Tibial artery (tissue), 4 donors: ENCODE data around the gene PSMB2.

Source experiments
- DNase-seq, 2 donors: peaks; one replicate each; pipeline ENCODE4 v3.0.0-alpha.2; 2019
- H3K27ac ChIP-seq, 2 donors: fragments of 200-600 bp; sonication (generic) in 1 of 2; 1 replicate in 1 of 2; 2 replicates in 1 of 2; pipeline ENCODE4 v1.5.1; 2018 to 2019; ENCODE audit warnings: mild to moderate bottlenecking in 1 of 2
- H3K27me3 ChIP-seq, 2 donors: fragments of 200-600 bp; sonication (generic) in 1 of 2; one replicate each; pipeline versions ENCODE4 v1.5.1 to v1.6.0; 2016 to 2019
- H3K36me3 ChIP-seq, 3 donors: fragments of 200-600 bp; sonication (generic) in 2 of 3; one replicate each; pipeline ENCODE4 v1.5.1; 2016 to 2019; ENCODE audit warnings: mild to moderate bottlenecking in 2 of 3
- H3K4me1 ChIP-seq, 4 donors: fragments of 200-600 bp; sonication (generic) in 2 of 4; 1 replicate in 3 of 4; 2 replicates in 1 of 4; pipeline ENCODE4 v1.5.1; 2016 to 2019
- H3K4me3 ChIP-seq, 2 donors: fragments of 200-600 bp; sonication (generic) in 1 of 2; 1 replicate in 1 of 2; 2 replicates in 1 of 2; pipeline ENCODE4 v1.5.1; 2018 to 2019; ENCODE audit warnings: mild to moderate bottlenecking in 2 of 2
- H3K9me3 ChIP-seq, 3 donors: fragments of 200-600 bp; sonication (generic) in 1 of 3; one replicate each; pipeline ENCODE4 v1.5.1; 2016 to 2019
- intact Hi-C: fragments of 100-400 bp; cut with DNase I; formaldehyde crosslinking; loops from one replicate; pipeline ENCODE4 v1.15.0; 2023; ENCODE audit warnings: low total_unique reads
- TF ChIP-seq, protein P1 (sequence below), 2 experiments: fragments of 200-600 bp in 1 of 2; fragments of 450-650 bp in 1 of 2; IDR thresholded peaks; one replicate each; pipeline ENCODE4 v1.5.1; 2017 to 2019; ENCODE audit warnings: antibody characterized with exemption in 2 of 2, mild to moderate bottlenecking in 1 of 2, moderate library complexity in 1 of 2

Gene PSMB2

DNA sequence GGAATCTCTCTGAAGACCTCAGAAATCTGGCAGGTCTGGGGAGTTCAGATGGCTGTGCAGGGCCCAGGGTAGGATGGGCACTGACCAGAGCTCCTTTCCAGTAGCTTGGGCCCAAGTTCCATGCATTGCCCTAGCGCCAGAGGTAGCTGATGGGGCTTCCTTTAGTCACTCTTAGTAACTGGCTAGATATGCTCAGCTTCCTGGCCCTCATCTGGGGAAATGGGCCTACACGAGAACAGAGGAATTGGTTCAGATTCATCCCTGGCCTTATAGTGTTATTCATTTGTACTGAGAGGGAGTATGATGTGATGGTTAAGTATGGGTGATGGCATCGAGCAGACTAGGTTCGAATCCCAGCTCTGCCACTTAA lies 15.5 kb upstream of the PSMB2 start:
- Histone ChIP-seq H3K36me3 (no peaks in the 10 kb centered on the region), H3K27me3 (peaks cover 0 to 7% of the 10 kb centered on the region in 2 donors), H3K4me1 (no peaks in the 10 kb centered on the region), H3K4me3 (no peak overlapping the region), H3K27ac (no peak overlapping the region), H3K9me3 (no peaks in the 10 kb centered on the region)
- TF ChIP-seq, protein P1, sequence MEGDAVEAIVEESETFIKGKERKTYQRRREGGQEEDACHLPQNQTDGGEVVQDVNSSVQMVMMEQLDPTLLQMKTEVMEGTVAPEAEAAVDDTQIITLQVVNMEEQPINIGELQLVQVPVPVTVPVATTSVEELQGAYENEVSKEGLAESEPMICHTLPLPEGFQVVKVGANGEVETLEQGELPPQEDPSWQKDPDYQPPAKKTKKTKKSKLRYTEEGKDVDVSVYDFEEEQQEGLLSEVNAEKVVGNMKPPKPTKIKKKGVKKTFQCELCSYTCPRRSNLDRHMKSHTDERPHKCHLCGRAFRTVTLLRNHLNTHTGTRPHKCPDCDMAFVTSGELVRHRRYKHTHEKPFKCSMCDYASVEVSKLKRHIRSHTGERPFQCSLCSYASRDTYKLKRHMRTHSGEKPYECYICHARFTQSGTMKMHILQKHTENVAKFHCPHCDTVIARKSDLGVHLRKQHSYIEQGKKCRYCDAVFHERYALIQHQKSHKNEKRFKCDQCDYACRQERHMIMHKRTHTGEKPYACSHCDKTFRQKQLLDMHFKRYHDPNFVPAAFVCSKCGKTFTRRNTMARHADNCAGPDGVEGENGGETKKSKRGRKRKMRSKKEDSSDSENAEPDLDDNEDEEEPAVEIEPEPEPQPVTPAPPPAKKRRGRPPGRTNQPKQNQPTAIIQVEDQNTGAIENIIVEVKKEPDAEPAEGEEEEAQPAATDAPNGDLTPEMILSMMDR (IDR thresholded peaks at IDR 0.05): no peak
- intact Hi-C loops: no loop called here
- peak in 1 of 2 donors; percentile 3 for DNase-seq

DNA sequence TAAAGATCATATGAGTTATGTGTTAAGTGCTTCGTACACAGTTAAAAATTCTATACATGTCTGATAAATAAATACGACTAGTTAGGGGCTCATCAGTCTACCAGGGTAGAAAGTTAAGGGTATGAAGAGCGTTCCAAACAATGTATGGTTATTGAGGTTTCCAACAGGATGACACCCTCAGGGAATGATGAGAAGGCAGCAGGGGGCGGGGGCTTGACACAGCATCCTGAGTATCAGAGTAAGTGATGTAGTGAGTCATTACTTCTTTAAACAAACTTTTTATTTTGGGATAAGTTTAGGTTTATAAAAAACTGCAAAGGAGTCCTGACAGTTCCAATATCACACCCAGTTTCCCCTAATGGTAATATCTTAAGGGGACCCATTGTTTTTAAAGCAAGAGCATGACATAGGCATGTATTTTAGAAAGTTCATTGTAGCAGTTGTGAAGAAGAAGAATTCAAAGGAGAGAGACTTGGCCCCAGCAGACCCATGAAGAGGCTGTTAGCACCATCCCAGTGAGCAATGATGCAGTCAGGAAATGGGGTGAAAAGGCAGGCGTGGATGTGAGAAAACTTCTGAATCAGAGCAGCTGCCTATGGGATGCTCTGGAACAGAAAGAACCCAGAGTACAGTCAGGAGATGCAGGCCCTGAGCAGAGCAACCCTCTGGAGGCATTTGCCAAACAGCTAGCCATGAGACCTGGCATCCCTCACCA lies 15.0 kb upstream of the PSMB2 start:
- H3K36me3 ChIP-seq: no peaks in the 10 kb centered on the region
- H3K27me3 ChIP-seq: peaks cover 0 to 7% of the 10 kb centered on the region in 2 donors
- H3K4me3 ChIP-seq: no peak overlapping the region
- H3K4me1 ChIP-seq: no peaks in the 10 kb centered on the region
- no peak overlapping the region for H3K27ac ChIP-seq
- DNase-seq: no peak
- H3K9me3 ChIP-seq: no peaks in the 10 kb centered on the region
- TF ChIP-seq, protein P1 (IDR thresholded peaks at IDR 0.05): no peak
- intact Hi-C loops: no loop called here

DNA sequence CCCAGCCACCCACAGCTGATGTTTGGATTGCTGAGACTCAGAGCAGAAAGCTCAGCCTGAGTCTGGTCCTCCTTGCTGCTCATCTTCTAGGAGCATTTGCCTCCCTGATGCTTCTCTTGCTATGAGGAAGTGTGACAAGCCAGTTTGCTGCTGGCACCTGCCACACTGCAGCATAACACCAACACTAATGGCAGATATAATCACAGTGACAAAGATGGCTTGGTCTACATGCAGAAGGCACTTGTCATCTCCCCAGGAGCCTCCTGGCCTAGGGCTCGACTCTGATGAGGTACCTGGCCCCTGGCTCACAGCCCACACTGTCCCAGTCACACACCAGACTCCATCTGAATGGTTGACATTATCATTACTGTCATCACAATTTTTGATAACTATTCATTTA lies 13.9 kb upstream of the PSMB2 start:
- no peaks in the 10 kb centered on the region for H3K36me3 ChIP-seq
- H3K27ac ChIP-seq: no peak overlapping the region
- DNase-seq: peak in 1 of 2 donors; percentile 16
- intact Hi-C loops: no loop called here
- H3K27me3 ChIP-seq: peaks cover 0 to 7% of the 10 kb centered on the region in 2 donors
- H3K4me1 ChIP-seq: no peaks in the 10 kb centered on the region
- H3K4me3 ChIP-seq: no peak overlapping the region
- TF ChIP-seq, protein P1 (IDR thresholded peaks at IDR 0.05): no peak
- H3K9me3 ChIP-seq: no peaks in the 10 kb centered on the region

DNA sequence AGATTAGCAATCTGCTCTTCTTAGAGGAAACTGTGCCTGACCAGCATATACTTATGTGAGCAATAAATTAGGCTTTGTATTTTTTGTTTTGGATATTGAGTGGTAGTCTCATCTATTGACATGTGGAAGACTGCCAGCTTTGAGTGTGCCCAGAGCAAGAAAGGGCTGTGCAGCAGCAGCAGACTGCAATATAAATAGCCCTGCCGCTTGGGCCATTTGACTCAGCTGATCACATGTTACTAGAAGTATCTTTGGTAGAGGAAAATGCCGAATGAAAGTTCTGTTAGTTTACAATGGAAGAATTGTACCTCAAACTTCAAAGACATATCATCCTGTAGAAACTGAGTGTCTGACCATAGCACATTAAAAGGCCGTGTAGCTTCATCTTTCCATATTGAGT lies 9.1 kb upstream of the PSMB2 start:
- intact Hi-C loops: no loop called here

DNA sequence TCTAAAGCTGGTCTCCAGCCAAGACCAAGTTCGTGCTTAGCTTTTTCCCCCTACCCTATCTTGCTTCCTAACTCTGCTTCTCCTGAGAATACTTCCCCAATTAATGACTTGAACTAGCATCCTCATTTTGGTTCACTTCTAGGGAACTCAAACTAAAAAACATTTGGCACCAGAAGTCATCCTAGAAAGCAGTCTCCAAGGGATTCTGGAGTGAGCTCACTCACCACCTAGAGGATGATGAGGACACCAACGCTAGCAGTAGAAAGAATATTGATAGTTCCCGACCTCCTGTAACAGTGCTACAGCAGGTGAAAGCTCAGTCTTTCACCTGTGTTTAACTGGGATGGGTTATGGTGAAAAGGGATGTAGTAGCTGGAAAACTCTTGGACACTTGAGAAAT lies 4.7 kb upstream of the PSMB2 start:
- DNase-seq: no peak
- TF ChIP-seq, protein P1 (IDR thresholded peaks at IDR 0.05): no peak

More for the DNA sequence above, 9.1 kb upstream of the PSMB2 start:
- Histone ChIP-seq H3K4me3 (no peak overlapping the region), H3K9me3 (no peaks in the 10 kb centered on the region), H3K4me1 (no peaks in the 10 kb centered on the region), H3K27ac (no peak overlapping the region), H3K27me3 (peaks cover 0 to 10% of the 10 kb centered on the region in 2 donors), H3K36me3 (no peaks in the 10 kb centered on the region)
- TF ChIP-seq, protein P1 (IDR thresholded peaks at IDR 0.05): no peak
- DNase-seq: no peak

More for the DNA sequence above, 4.7 kb upstream of the PSMB2 start:
- H3K9me3 ChIP-seq: no peaks in the 10 kb centered on the region
- H3K36me3 ChIP-seq: no peaks in the 10 kb centered on the region
- H3K27me3 ChIP-seq: peaks cover 0 to 3% of the 10 kb centered on the region in 2 donors
- H3K4me1 ChIP-seq: peaks cover 0 to 4% (median 3%) of the 10 kb centered on the region in 4 donors
- intact Hi-C loops: no loop called here
- no peak overlapping the region for H3K4me3 ChIP-seq
- no peak overlapping the region for H3K27ac ChIP-seq
